ENCODE data around the gene MMP13.

MMP13 gene

GRCh38 chr11:102927624-102927990 is 27.9 kb downstream of the MMP13 start:
- TF ChIP-seq RAD21 (IDR thresholded peaks at IDR 0.05; ENCODE audit: low read depth) (no peak), TCF12 (IDR thresholded peaks at IDR 0.05; ENCODE audit: low read depth) (no peak), TAF1 (IDR thresholded peaks at IDR 0.05; ENCODE audit: low read depth) (no peak), CREB1 (IDR thresholded peaks at IDR 0.05; ENCODE audit: low read depth) (no peak), FOXM1 (IDR thresholded peaks at IDR 0.05; ENCODE audit: borderline replicate concordance, low read depth) (no peak), YY1 (IDR thresholded peaks at IDR 0.05; ENCODE audit: low read depth) (no peak), EGR1 (IDR thresholded peaks at IDR 0.05) (no peak), CEBPB (IDR thresholded peaks at IDR 0.05) (no peak), ZBTB7A (IDR thresholded peaks at IDR 0.05; ENCODE audit: low read depth) (no peak), NFIC (IDR thresholded peaks at IDR 0.05) (no peak), EP300 (IDR thresholded peaks at IDR 0.05; ENCODE audit: borderline replicate concordance) (no peak), TEAD4 (IDR thresholded peaks at IDR 0.05) (no peak)
- TF ChIP-seq, protein P1, sequence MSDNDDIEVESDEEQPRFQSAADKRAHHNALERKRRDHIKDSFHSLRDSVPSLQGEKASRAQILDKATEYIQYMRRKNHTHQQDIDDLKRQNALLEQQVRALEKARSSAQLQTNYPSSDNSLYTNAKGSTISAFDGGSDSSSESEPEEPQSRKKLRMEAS (IDR thresholded peaks at IDR 0.05): no peak
- TF ChIP-seq, protein P2, sequence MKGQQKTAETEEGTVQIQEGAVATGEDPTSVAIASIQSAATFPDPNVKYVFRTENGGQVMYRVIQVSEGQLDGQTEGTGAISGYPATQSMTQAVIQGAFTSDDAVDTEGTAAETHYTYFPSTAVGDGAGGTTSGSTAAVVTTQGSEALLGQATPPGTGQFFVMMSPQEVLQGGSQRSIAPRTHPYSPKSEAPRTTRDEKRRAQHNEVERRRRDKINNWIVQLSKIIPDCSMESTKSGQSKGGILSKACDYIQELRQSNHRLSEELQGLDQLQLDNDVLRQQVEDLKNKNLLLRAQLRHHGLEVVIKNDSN (IDR thresholded peaks at IDR 0.05): no peak
- TF ChIP-seq, protein P3, sequence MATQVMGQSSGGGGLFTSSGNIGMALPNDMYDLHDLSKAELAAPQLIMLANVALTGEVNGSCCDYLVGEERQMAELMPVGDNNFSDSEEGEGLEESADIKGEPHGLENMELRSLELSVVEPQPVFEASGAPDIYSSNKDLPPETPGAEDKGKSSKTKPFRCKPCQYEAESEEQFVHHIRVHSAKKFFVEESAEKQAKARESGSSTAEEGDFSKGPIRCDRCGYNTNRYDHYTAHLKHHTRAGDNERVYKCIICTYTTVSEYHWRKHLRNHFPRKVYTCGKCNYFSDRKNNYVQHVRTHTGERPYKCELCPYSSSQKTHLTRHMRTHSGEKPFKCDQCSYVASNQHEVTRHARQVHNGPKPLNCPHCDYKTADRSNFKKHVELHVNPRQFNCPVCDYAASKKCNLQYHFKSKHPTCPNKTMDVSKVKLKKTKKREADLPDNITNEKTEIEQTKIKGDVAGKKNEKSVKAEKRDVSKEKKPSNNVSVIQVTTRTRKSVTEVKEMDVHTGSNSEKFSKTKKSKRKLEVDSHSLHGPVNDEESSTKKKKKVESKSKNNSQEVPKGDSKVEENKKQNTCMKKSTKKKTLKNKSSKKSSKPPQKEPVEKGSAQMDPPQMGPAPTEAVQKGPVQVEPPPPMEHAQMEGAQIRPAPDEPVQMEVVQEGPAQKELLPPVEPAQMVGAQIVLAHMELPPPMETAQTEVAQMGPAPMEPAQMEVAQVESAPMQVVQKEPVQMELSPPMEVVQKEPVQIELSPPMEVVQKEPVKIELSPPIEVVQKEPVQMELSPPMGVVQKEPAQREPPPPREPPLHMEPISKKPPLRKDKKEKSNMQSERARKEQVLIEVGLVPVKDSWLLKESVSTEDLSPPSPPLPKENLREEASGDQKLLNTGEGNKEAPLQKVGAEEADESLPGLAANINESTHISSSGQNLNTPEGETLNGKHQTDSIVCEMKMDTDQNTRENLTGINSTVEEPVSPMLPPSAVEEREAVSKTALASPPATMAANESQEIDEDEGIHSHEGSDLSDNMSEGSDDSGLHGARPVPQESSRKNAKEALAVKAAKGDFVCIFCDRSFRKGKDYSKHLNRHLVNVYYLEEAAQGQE (IDR thresholded peaks at IDR 0.05; ENCODE audit: low read depth): no peak

GRCh38 chr11:102926961-102927623 is 28.4 kb downstream of the MMP13 start:
- TF ChIP-seq NFIC (IDR thresholded peaks at IDR 0.05) (no peak), EP300 (IDR thresholded peaks at IDR 0.05; ENCODE audit: borderline replicate concordance) (no peak), ZBTB7A (IDR thresholded peaks at IDR 0.05; ENCODE audit: low read depth) (no peak), RAD21 (IDR thresholded peaks at IDR 0.05; ENCODE audit: low read depth) (no peak), YY1 (IDR thresholded peaks at IDR 0.05; ENCODE audit: low read depth) (no peak), FOXM1 (IDR thresholded peaks at IDR 0.05; ENCODE audit: borderline replicate concordance, low read depth) (no peak), TEAD4 (IDR thresholded peaks at IDR 0.05) (no peak), TCF12 (IDR thresholded peaks at IDR 0.05; ENCODE audit: low read depth) (no peak), EGR1 (IDR thresholded peaks at IDR 0.05) (no peak), CEBPB (IDR thresholded peaks at IDR 0.05) (no peak), CREB1 (IDR thresholded peaks at IDR 0.05; ENCODE audit: low read depth) (no peak)
- TF ChIP-seq, protein P2 (IDR thresholded peaks at IDR 0.05): no peak
- TF ChIP-seq, protein P3 (IDR thresholded peaks at IDR 0.05; ENCODE audit: low read depth): no peak
- TF ChIP-seq, protein P1 (IDR thresholded peaks at IDR 0.05): no peak

GRCh38 chr11:102926517-102926916 is 29.0 kb downstream of the MMP13 start:
- TF ChIP-seq EGR1 (IDR thresholded peaks at IDR 0.05): no peak
- TF ChIP-seq TEAD4 (IDR thresholded peaks at IDR 0.05): no peak
- TF ChIP-seq, protein P2 (IDR thresholded peaks at IDR 0.05): no peak
- TF ChIP-seq, protein P3 (IDR thresholded peaks at IDR 0.05; ENCODE audit: low read depth): no peak
- TF ChIP-seq TAF1 (IDR thresholded peaks at IDR 0.05; ENCODE audit: low read depth): no peak
- TF ChIP-seq NFIC (IDR thresholded peaks at IDR 0.05): no peak
- no peak for TF ChIP-seq CREB1 (IDR thresholded peaks at IDR 0.05; ENCODE audit: low read depth)
- TF ChIP-seq YY1 (IDR thresholded peaks at IDR 0.05; ENCODE audit: low read depth): no peak
- TF ChIP-seq RAD21 (IDR thresholded peaks at IDR 0.05; ENCODE audit: low read depth): no peak
- TF ChIP-seq CEBPB (IDR thresholded peaks at IDR 0.05): no peak
- no peak for TF ChIP-seq TCF12 (IDR thresholded peaks at IDR 0.05; ENCODE audit: low read depth)
- no peak for TF ChIP-seq FOXM1 (IDR thresholded peaks at IDR 0.05; ENCODE audit: borderline replicate concordance, low read depth)
